Trophoblast cell (in vitro differentiated cells and primary cell): ENCODE measurements around the gene CMTM6.
A peak's percentile ranks its signal among the peaks of the same experiment; 100 is the strongest.

ENCODE experiments used
- DNase-seq, 2 donors: peaks; one replicate each; pipeline ENCODE4 v3.0.0-alpha.2; 2016
- H2AFZ ChIP-seq: 2 replicates; pipeline ENCODE4 v1.6.1; 2013; ENCODE audit warnings: low read length, moderate library complexity, mild to moderate bottlenecking; ENCODE audit not compliant: insufficient read depth, poor library complexity
- H2AK5ac ChIP-seq: 2 replicates; pipeline ENCODE4 v1.6.1; 2013; ENCODE audit warnings: mild to moderate bottlenecking, low read length
- H2BK120ac ChIP-seq: 2 replicates; pipeline ENCODE4 v1.6.1; 2013; ENCODE audit warnings: low read length, mild to moderate bottlenecking, moderate library complexity; ENCODE audit not compliant: insufficient read depth, poor library complexity
- H2BK12ac ChIP-seq: 2 replicates; pipeline ENCODE4 v1.6.1; 2013; ENCODE audit warnings: mild to moderate bottlenecking, low read length, moderate library complexity
- H2BK5ac ChIP-seq: 2 replicates; pipeline ENCODE4 v1.6.1; 2013; ENCODE audit warnings: low read length, low read depth, moderate library complexity, mild to moderate bottlenecking; ENCODE audit not compliant: poor library complexity
- H3K14ac ChIP-seq: 2 replicates; pipeline ENCODE4 v1.6.1; 2013; ENCODE audit warnings: mild to moderate bottlenecking, low read length
- H3K18ac ChIP-seq: 2 replicates; pipeline ENCODE4 v1.6.1; 2013; ENCODE audit warnings: mild to moderate bottlenecking, low read length
- H3K23ac ChIP-seq: 2 replicates; pipeline ENCODE4 v1.6.1; 2013; ENCODE audit warnings: low read length
- H3K27ac ChIP-seq: 2 replicates; pipeline ENCODE4 v1.5.1; 2013; ENCODE audit warnings: low read depth, mild to moderate bottlenecking, inconsistent platforms, low read length, moderate library complexity
- H3K27me3 ChIP-seq: 2 replicates; pipeline ENCODE4 v1.6.1; 2013; ENCODE audit warnings: inconsistent platforms, mild to moderate bottlenecking, low read length, moderate library complexity; ENCODE audit not compliant: insufficient read depth
- H3K36me3 ChIP-seq, 2 experiments: 1 replicate in 1 of 2; 2 replicates in 1 of 2; pipeline ENCODE4 v1.6.1; 2013; ENCODE audit warnings: low read length in 2 of 2, mild to moderate bottlenecking in 2 of 2, moderate library complexity in 1 of 2; ENCODE audit not compliant: insufficient read depth in 2 of 2, control insufficient read depth in 1 of 2
- H3K4ac ChIP-seq: 2 replicates; pipeline ENCODE4 v1.6.1; 2013; ENCODE audit warnings: low read depth, mild to moderate bottlenecking, low read length, moderate library complexity
- H3K4me1 ChIP-seq, 2 experiments: 1 replicate in 1 of 2; 2 replicates in 1 of 2; pipeline ENCODE4 v1.6.1; 2013; ENCODE audit warnings: low read length in 2 of 2, mild to moderate bottlenecking in 2 of 2, moderate library complexity in 1 of 2; ENCODE audit not compliant: insufficient read depth in 2 of 2, control insufficient read depth in 1 of 2
- H3K4me2 ChIP-seq: 2 replicates; pipeline ENCODE4 v1.6.1; 2013; ENCODE audit warnings: inconsistent platforms, mild to moderate bottlenecking, low read length, moderate library complexity
- H3K4me3 ChIP-seq: 2 replicates; pipeline ENCODE4 v1.5.1; 2013; ENCODE audit warnings: mild to moderate bottlenecking, low read depth, low read length, inconsistent platforms
- H3K79me1 ChIP-seq: one replicate; pipeline ENCODE4 v1.6.1; 2013; ENCODE audit warnings: low read length
- H3K79me2 ChIP-seq: 2 replicates; pipeline ENCODE4 v1.6.1; 2013; ENCODE audit warnings: low read length, mild to moderate bottlenecking; ENCODE audit not compliant: control insufficient read depth, insufficient read depth, poor library complexity
- H3K9ac ChIP-seq: 2 replicates; pipeline ENCODE4 v1.6.1; 2013; ENCODE audit warnings: mild to moderate bottlenecking, low read length
- H3K9me3 ChIP-seq: 2 replicates; pipeline ENCODE4 v1.6.1; 2013; ENCODE audit warnings: low read depth, mild to moderate bottlenecking, control low read depth, inconsistent platforms, low read length; ENCODE audit not compliant: insufficient read depth
- H4K12ac ChIP-seq: 2 replicates; pipeline ENCODE4 v1.6.1; 2013; ENCODE audit warnings: low read depth, mild to moderate bottlenecking, low read length, moderate library complexity
- H4K8ac ChIP-seq: 2 replicates; pipeline ENCODE4 v1.6.1; 2013; ENCODE audit warnings: low read depth, mild to moderate bottlenecking, low read length, moderate library complexity
- H4K91ac ChIP-seq: one replicate; pipeline ENCODE4 v1.6.1; 2013; ENCODE audit warnings: low read depth, mild to moderate bottlenecking, low read length, moderate library complexity
- WGBS: extraction: QIAGEN DNeasy Blood & Tissue Kit; methylation state at CpG from one replicate; pipeline ENCODE4 v1.1.7; 2013; ENCODE audit warnings: missing lambda C conversion rate; ENCODE audit not compliant: insufficient read length, insufficient coverage; ENCODE audit errors: extremely low coverage; 5-methylcytosine and 5-hydroxymethylcytosine counted together

CMTM6 gene

DNA sequence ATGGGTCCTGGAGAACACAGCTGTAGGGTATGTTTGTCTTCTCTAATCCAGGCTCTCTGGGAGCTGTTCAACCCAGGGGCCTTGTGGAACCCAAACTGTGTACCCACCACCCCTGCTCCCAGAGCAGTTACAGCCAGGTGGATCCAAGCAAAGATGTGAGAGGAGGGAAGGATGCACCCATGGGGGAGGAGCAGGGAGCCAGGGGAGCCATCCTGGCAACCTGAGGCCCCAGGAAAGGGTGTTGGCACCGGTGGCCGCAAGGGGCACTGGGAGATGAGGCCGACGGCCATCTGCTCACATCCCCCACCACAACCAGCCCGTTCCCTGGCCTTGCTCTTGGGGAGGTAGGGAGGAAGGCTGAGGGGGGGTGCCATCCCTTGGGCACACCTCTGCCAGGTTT is 43.2 kb downstream of the CMTM6 start:
- no peak overlapping the region for H3K27ac ChIP-seq
- H3K36me3 ChIP-seq = no peaks in the 10 kb centered on the region
- no peak overlapping the region for H4K8ac ChIP-seq
- peaks cover 4 to 12% of the 10 kb centered on the region in 2 experiments for H3K4me1 ChIP-seq
- no peak for DNase-seq
- peak overlapping the region; percentile 34 for H2AK5ac ChIP-seq
- no peak overlapping the region for H2BK12ac ChIP-seq
- H3K79me1 ChIP-seq = no peaks in the 10 kb centered on the region
- no peak overlapping the region for H3K4ac ChIP-seq
- no peaks in the 10 kb centered on the region for H3K79me2 ChIP-seq
- no peaks in the 10 kb centered on the region for H3K9me3 ChIP-seq
- H3K23ac ChIP-seq = no peak overlapping the region
- no peak overlapping the region for H3K9ac ChIP-seq
- H3K4me3 ChIP-seq = no peak overlapping the region
- H4K91ac ChIP-seq = no peak overlapping the region
- no peak overlapping the region for H2BK5ac ChIP-seq
- H3K14ac ChIP-seq = no peak overlapping the region
- H4K12ac ChIP-seq = no peak overlapping the region
- H2AFZ ChIP-seq = no peak overlapping the region
- H2BK120ac ChIP-seq = no peak overlapping the region
- no peak overlapping the region for H3K4me2 ChIP-seq
- H3K18ac ChIP-seq = no peak overlapping the region
- H3K27me3 ChIP-seq = no peaks in the 10 kb centered on the region
- WGBS = no CpG with 5 or more reads among the region's 5 CpGs

DNA sequence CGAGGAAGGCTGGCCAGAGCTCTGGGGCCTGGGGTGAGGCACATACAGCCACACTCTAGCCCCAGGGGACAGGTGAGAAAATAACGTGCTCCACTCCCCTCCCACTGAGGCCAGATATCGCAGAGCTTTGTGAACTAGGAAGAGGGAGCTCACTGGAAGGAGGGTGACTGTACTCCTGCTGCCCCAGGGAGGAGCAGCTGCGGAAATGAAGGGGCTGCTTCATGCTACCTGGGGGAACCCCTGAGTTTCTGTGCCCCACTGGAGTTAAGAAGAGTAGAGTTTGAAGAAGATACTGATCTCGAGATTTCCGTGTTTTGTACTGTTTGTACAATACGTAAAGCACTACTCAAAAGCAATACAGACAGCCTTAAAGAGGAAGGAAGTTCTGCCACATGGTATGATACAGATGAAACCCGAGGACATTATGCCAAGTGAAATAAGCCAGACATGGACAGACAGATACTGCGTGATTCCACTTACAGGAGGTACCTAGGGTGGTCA is 44.6 kb downstream of the CMTM6 start:
- no peak for DNase-seq
- Histone ChIP-seq H3K14ac (no peak overlapping the region), H3K27ac (no peak overlapping the region), H3K9ac (no peak overlapping the region), H2AFZ (no peak overlapping the region), H2BK12ac (no peak overlapping the region), H3K4me3 (no peak overlapping the region), H3K27me3 (no peaks in the 10 kb centered on the region), H3K36me3 (no peaks in the 10 kb centered on the region), H3K4ac (no peak overlapping the region), H2BK5ac (no peak overlapping the region), H3K79me1 (no peaks in the 10 kb centered on the region), H4K8ac (no peak overlapping the region), H3K4me2 (no peak overlapping the region), H2BK120ac (no peak overlapping the region), H3K23ac (no peak overlapping the region), H3K9me3 (no peaks in the 10 kb centered on the region), H4K91ac (peak overlapping the region; percentile 39), H4K12ac (no peak overlapping the region), H3K79me2 (no peaks in the 10 kb centered on the region), H3K18ac (no peak overlapping the region), H3K4me1 (peaks cover 4 to 12% of the 10 kb centered on the region in 2 experiments), H2AK5ac (no peak overlapping the region)
- no CpG with 5 or more reads among the region's 9 CpGs for whole genome bisulfite sequencing

DNA sequence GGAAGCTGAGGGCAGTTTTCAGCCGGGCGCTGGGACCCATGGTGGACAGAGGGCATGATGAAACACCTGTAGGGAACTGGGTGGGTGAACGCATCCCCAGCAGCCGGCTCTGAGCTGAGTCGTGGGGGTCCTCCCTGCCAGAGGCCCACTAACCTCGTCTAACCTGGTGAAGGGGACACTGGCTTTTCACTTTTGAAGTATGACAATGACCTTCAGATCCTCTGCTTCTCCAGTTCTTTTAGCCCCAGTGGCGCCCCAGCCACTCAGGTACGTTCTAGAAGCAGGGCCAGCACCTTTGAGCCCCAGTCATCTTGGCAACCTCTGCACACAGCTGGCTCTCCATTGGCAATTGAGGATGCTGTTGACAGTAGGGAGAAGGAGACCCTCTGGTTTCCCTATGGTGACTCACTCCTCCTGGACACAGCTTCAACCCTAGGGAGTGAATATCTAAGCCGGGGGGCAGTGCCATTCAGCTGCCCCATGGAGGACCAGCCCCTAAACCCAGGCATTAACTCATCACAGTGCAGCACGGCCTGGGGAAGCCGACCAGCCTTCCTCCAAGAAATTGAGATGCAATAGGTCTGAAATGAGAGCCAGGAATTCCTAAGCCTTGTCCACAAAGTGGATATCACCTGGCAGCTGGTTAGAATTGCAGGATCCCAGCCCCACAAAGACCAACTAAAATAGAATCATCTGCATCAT is 46.1 kb downstream of the CMTM6 start:
- Histone ChIP-seq H3K79me1 (no peaks in the 10 kb centered on the region), H3K4me2 (no peak overlapping the region), H4K8ac (no peak overlapping the region), H3K18ac (no peak overlapping the region), H3K4me1 (peaks cover 4 to 12% of the 10 kb centered on the region in 2 experiments), H3K9ac (no peak overlapping the region), H4K91ac (no peak overlapping the region), H3K9me3 (no peaks in the 10 kb centered on the region), H2BK12ac (no peak overlapping the region), H3K27me3 (no peaks in the 10 kb centered on the region), H2BK5ac (no peak overlapping the region), H3K79me2 (no peaks in the 10 kb centered on the region), H3K14ac (no peak overlapping the region), H3K27ac (no peak overlapping the region), H4K12ac (no peak overlapping the region), H3K4ac (no peak overlapping the region), H3K4me3 (no peak overlapping the region), H2BK120ac (no peak overlapping the region), H2AK5ac (no peak overlapping the region), H3K23ac (no peak overlapping the region), H3K36me3 (no peaks in the 10 kb centered on the region), H2AFZ (no peak overlapping the region)
- no CpG with 5 or more reads among the region's 11 CpGs for WGBS
- DNase-seq = no peak

DNA sequence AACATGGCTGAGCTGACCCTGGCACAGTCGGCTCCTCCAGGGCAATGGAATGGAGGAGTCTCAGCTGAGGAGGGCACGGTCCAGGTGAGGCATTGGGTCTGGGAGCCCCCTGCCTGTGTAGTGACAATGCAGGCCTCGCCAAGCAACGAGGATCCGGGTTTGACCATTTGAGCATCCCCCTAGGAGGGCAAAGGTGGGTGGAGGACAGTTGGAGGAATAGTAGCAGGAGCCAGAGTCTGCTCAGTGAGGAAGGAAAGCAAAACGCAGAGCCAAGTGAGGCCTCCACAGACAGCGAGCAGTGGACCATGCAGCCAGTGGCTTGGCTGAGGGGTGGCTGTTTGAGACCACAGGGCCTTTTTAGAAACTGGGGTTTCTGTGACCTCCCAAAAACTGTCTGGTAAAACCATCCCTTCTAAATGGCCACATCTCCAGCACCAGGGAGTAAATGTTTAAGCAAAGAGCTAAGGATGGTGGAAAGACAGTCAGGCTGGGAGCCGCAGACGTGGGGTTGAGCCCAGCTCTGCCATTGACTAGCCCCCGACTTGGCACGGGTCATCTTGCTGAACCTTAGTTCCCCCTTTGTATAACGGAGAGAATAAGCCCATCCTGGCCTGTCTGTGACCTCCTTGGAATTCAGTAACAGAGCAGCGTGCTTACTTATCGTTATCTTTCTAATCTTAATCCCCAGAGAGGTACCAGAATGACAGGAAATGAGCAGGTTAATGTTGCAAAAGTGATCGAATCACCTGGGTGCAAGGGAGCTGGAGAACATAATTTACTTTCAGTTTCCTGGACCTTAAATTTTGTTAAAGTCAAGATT is 46.8 kb downstream of the CMTM6 start:
- no peaks in the 10 kb centered on the region for H3K27me3 ChIP-seq
- DNase-seq = no peak
- H3K9me3 ChIP-seq = no peaks in the 10 kb centered on the region
- H2AK5ac ChIP-seq = no peak overlapping the region
- H2BK5ac ChIP-seq = no peak overlapping the region
- no peak overlapping the region for H4K12ac ChIP-seq
- H3K4me1 ChIP-seq = peaks cover 4 to 12% of the 10 kb centered on the region in 2 experiments
- H2AFZ ChIP-seq = no peak overlapping the region
- H3K23ac ChIP-seq = no peak overlapping the region
- H3K18ac ChIP-seq = no peak overlapping the region
- peaks cover 0 to 2% of the 10 kb centered on the region in 2 experiments for H3K36me3 ChIP-seq
- H3K4me3 ChIP-seq = no peak overlapping the region
- WGBS = no CpG with 5 or more reads among the region's 15 CpGs
- no peak overlapping the region for H3K14ac ChIP-seq
- H4K8ac ChIP-seq = no peak overlapping the region
- H3K4ac ChIP-seq = no peak overlapping the region
- H3K4me2 ChIP-seq = no peak overlapping the region
- H3K79me1 ChIP-seq = no peaks in the 10 kb centered on the region
- no peak overlapping the region for H2BK12ac ChIP-seq
- no peak overlapping the region for H4K91ac ChIP-seq
- H3K27ac ChIP-seq = no peak overlapping the region
- no peaks in the 10 kb centered on the region for H3K79me2 ChIP-seq
- H2BK120ac ChIP-seq = no peak overlapping the region
- H3K9ac ChIP-seq = no peak overlapping the region
